Tibial nerve (tissue), 4 donors: ENCODE data around the gene RAB40C. TPM values are rescaled to one million over a fixed set of nuclear protein-coding genes. Genes with fewer than 3 reads are reported as not detected.

Experiments
- DNase-seq, 2 donors: peaks; one replicate each; pipeline ENCODE4 v3.0.0-alpha.2; 2019; ENCODE audit warnings: low spot score in 2 of 2
- H3K27ac ChIP-seq, 4 donors: fragments of 200-600 bp; sonication (generic) in 3 of 4; one replicate each; pipeline ENCODE4 v1.5.1; 2017 to 2019; ENCODE audit warnings: mild to moderate bottlenecking in 1 of 4
- H3K27me3 ChIP-seq, 2 donors: fragments of 200-600 bp; sonication (generic) in 1 of 2; one replicate each; pipeline versions ENCODE4 v1.5.1 to v1.6.0; 2017 to 2019
- H3K36me3 ChIP-seq, 3 donors: fragments of 200-600 bp; sonication (generic); one replicate each; pipeline ENCODE4 v1.5.1; 2018 to 2019
- H3K4me1 ChIP-seq, 4 donors: fragments of 200-600 bp; sonication (generic) in 3 of 4; one replicate each; pipeline ENCODE4 v1.5.1; 2017 to 2019
- H3K4me3 ChIP-seq, 4 donors: fragments of 200-600 bp; sonication (generic) in 3 of 4; one replicate each; pipeline ENCODE4 v1.5.1; 2017 to 2019; ENCODE audit warnings: mild to moderate bottlenecking in 1 of 4, moderate library complexity in 1 of 4
- H3K9me3 ChIP-seq, 4 donors: fragments of 200-600 bp; sonication (generic) in 3 of 4; one replicate each; pipeline ENCODE4 v1.5.1; 2017 to 2019
- CTCF ChIP-seq, 5 experiments: fragments of 200-600 bp in 3 of 5; fragments of 450-650 bp in 2 of 5; sonication (generic) in 3 of 5; IDR thresholded peaks; one replicate each; pipeline ENCODE4 v1.5.1; 2016 to 2019; ENCODE audit warnings: antibody characterized with exemption in 5 of 5, mild to moderate bottlenecking in 3 of 5, moderate library complexity in 2 of 5
- EP300 ChIP-seq, 2 donors: sonication (generic); formaldehyde crosslinking; IDR thresholded peaks; one replicate each; pipeline ENCODE4 v1.6.1; 2017; ENCODE audit warnings: antibody characterized with exemption in 2 of 2, mild to moderate bottlenecking in 1 of 2
- POLR2A ChIP-seq, 2 donors: fragments of 450-650 bp; IDR thresholded peaks; one replicate each; pipeline ENCODE4 v1.6.1; 2017; ENCODE audit warnings: antibody characterized with exemption in 2 of 2, mild to moderate bottlenecking in 2 of 2, moderate library complexity in 2 of 2
- WGBS, 2 donors: methylation state at CpG; one replicate each; pipeline ENCODE4 v1.1.5; 2018; 5-methylcytosine and 5-hydroxymethylcytosine counted together
- total RNA-seq, 4 donors: library from RNA; depleted of rRNA; stranded (reverse); fragments of >200 nt; gene quantifications; one replicate each; pipeline ENCODE4 v1.1.0, GENCODE V29; 2016

RAB40C gene
- total RNA-seq, 4 donors from 2014 or later: 21.1 to 30.6 (median 27.5) TPM

GRCh38 chr16:546909-547770, 42.7 kb upstream of the RAB40C start:
- Histone ChIP-seq H3K4me3 (peak overlapping the region in 2 of 4 donors; percentile 15 to 17), H3K27me3 (no peaks in the 10 kb centered on the region), H3K27ac (no peak overlapping the region), H3K9me3 (no peaks in the 10 kb centered on the region), H3K36me3 (peaks cover 5 to 89% (median 8%) of the 10 kb centered on the region in 3 donors), H3K4me1 (peaks cover 0 to 14% (median 0%) of the 10 kb centered on the region in 4 donors)
- peak; percentile 54 to 55 for DNase-seq
- 67 to 74% methylated on average over 29 to 56 of the region's 60 CpGs for WGBS, 2 donors
- TF ChIP-seq EP300 (IDR thresholded peaks at IDR 0.05): no peak
- peak; percentile 32 to 69 (median 43) for TF ChIP-seq CTCF (IDR thresholded peaks at IDR 0.05)

GRCh38 chr16:548586-548985, 41.3 kb upstream of the RAB40C start:
- peaks cover 5 to 96% (median 9%) of the 10 kb centered on the region in 3 donors for H3K36me3 ChIP-seq
- TF ChIP-seq CTCF (IDR thresholded peaks at IDR 0.05): no peak
- TF ChIP-seq POLR2A (IDR thresholded peaks at IDR 0.05): no peak
- no peak for TF ChIP-seq EP300 (IDR thresholded peaks at IDR 0.05)
- 93% methylated on average over 18 to 19 of the region's 21 CpGs for WGBS, 2 donors

GRCh38 chr16:549544-550263, 40.2 kb upstream of the RAB40C start:
- H3K36me3 ChIP-seq: peaks cover 5 to 92% (median 9%) of the 10 kb centered on the region in 3 donors
- H3K4me3 ChIP-seq: no peak overlapping the region
- no peak for DNase-seq
- no peaks in the 10 kb centered on the region for H3K27me3 ChIP-seq
- no peaks in the 10 kb centered on the region for H3K9me3 ChIP-seq
- 91 to 94% methylated on average over 36 to 49 of the region's 54 CpGs for WGBS, 2 donors
- peaks cover 0 to 25% (median 5%) of the 10 kb centered on the region in 4 donors for H3K4me1 ChIP-seq
- no peak overlapping the region for H3K27ac ChIP-seq
- no peak for TF ChIP-seq EP300 (IDR thresholded peaks at IDR 0.05)
- TF ChIP-seq CTCF (IDR thresholded peaks at IDR 0.05): no peak
- TF ChIP-seq POLR2A (IDR thresholded peaks at IDR 0.05): no peak

More at GRCh38 chr16:548586-548985, 41.3 kb upstream of the RAB40C start:
- H3K27ac ChIP-seq: no peak overlapping the region
- H3K9me3 ChIP-seq: no peaks in the 10 kb centered on the region
- H3K4me3 ChIP-seq: no peak overlapping the region
- DNase-seq: no peak
- no peaks in the 10 kb centered on the region for H3K27me3 ChIP-seq
- H3K4me1 ChIP-seq: peaks cover 0 to 14% (median 0%) of the 10 kb centered on the region in 4 donors

DNA sequence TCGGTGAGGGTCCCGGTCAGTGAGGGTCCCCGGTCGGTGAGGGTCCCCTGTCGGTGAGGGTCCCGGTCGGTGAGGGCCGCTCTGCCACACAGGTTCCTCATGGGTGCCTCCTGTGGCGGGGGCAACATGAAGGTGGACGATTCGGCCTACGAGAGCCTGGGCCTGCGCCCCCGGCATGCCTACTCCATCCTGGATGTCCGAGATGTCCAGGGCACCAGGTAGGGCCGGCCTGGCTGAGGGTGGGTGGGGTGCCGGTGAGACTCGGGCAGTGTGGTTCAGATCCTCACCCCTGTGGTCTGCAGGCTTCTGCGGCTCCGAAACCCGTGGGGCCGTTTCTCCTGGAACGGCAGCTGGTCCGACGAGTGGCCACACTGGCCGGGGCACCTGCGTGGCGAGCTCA, 38.7 kb upstream of the RAB40C start:
- Histone ChIP-seq H3K27ac (no peak overlapping the region), H3K9me3 (no peaks in the 10 kb centered on the region), H3K4me3 (no peak overlapping the region), H3K4me1 (peaks cover 0 to 36% (median 6%) of the 10 kb centered on the region in 4 donors), H3K36me3 (peaks cover 5 to 79% (median 9%) of the 10 kb centered on the region in 3 donors), H3K27me3 (no peaks in the 10 kb centered on the region)
- WGBS, 2 donors: 90 to 94% methylated on average over 16 to 19 of the region's 28 CpGs
- no peak for DNase-seq
- TF ChIP-seq EP300 (IDR thresholded peaks at IDR 0.05) (no peak), CTCF (IDR thresholded peaks at IDR 0.05) (no peak), POLR2A (IDR thresholded peaks at IDR 0.05) (no peak)
